HG03558 (cell line): ENCODE results near the gene MBNL1.

Experiments used
- ATAC-seq: cut with Tn5 transposase; IDR thresholded peaks from one replicate; pipeline ENCODE4 v1.9.1; 2021; ENCODE audit warnings: moderate number of reproducible peaks; ENCODE audit not compliant: unreplicated experiment; ENCODE audit errors: extremely low read depth

MBNL1 gene

GRCh38 chr3:152338159-152338720 lies 69.5 kb downstream of the MBNL1 start:
- ATAC-seq: no peak

- no peak for ATAC-seq
Measured at GRCh38 chr3:152339881-152340505, 71.3 kb downstream of the MBNL1 start.

- no peak for ATAC-seq
Measured at GRCh38 chr3:152345233-152345632, 76.5 kb downstream of the MBNL1 start.

- ATAC-seq: no peak
Measured at GRCh38 chr3:152346058-152346457, 77.3 kb downstream of the MBNL1 start.

- ATAC-seq: no peak
Measured at GRCh38 chr3:152346740-152347139, 78.0 kb downstream of the MBNL1 start.

GRCh38 chr3:152348436-152349177 lies 79.9 kb downstream of the MBNL1 start:
- no peak for ATAC-seq

GRCh38 chr3:152349392-152349791 lies 80.7 kb downstream of the MBNL1 start:
- ATAC-seq: no peak

- ATAC-seq: no peak
Measured at GRCh38 chr3:152350139-152350538, 81.4 kb downstream of the MBNL1 start.

GRCh38 chr3:152350776-152351175 lies 82.0 kb downstream of the MBNL1 start:
- ATAC-seq: no peak

- no peak for ATAC-seq
Measured at GRCh38 chr3:152352554-152352953, 83.8 kb downstream of the MBNL1 start.

- ATAC-seq: no peak
Measured at GRCh38 chr3:152353578-152353977, 84.8 kb downstream of the MBNL1 start.

- ATAC-seq: no peak
Measured at GRCh38 chr3:152355744-152356665, 87.3 kb downstream of the MBNL1 start.

- ATAC-seq: peak; percentile 50
Measured at GRCh38 chr3:152356870-152357276, 88.1 kb downstream of the MBNL1 start.

- no peak for ATAC-seq
Measured at GRCh38 chr3:152357587-152357986, 88.9 kb downstream of the MBNL1 start.

GRCh38 chr3:152359385-152360248 lies 90.9 kb downstream of the MBNL1 start:
- ATAC-seq: no peak

GRCh38 chr3:152360302-152360701 lies 91.6 kb downstream of the MBNL1 start:
- ATAC-seq: no peak

- no peak for ATAC-seq
Measured at GRCh38 chr3:152360966-152361365, 92.2 kb downstream of the MBNL1 start.

GRCh38 chr3:152362086-152362485 lies 93.4 kb downstream of the MBNL1 start:
- ATAC-seq: no peak

GRCh38 chr3:152364237-152364636 lies 95.5 kb downstream of the MBNL1 start:
- no peak for ATAC-seq

GRCh38 chr3:152365126-152365525 lies 96.4 kb downstream of the MBNL1 start:
- no peak for ATAC-seq
